CD4-positive, CD25-positive, alpha-beta regulatory T cell (primary cell): Measurements from ENCODE around the gene PKD2L1. TPM values are rescaled to one million over a fixed set of nuclear protein-coding genes. Genes with fewer than 3 reads are reported as not detected.

Experiments used
- ATAC-seq, 2 donors: fragments of 150-1000 bp; cut with Tn5 transposase; one replicate each; pipeline ENCODE4 v1.10.0; 2021; ENCODE audit warnings: low read depth in 2 of 2, moderate number of reproducible peaks in 2 of 2, moderate library complexity in 1 of 2
- DNase-seq, 3 donors: peaks; one replicate each; pipeline versions ENCODE4 v3.0.0 to v3.0.0-alpha.2; 2012 to 2022; ENCODE audit warnings: mixed read lengths in 1 of 3
- H3K27ac ChIP-seq: one replicate; pipeline ENCODE4 v1.7.0; 2013; ENCODE audit warnings: mild to moderate bottlenecking, low read length; ENCODE audit not compliant: insufficient read depth, poor library complexity, severe bottlenecking
- H3K27me3 ChIP-seq: one replicate; pipeline ENCODE4 v1.7.0; 2013; ENCODE audit warnings: low read length; ENCODE audit not compliant: control insufficient read depth, insufficient read depth
- H3K36me3 ChIP-seq: one replicate; pipeline ENCODE4 v1.7.0; 2013; ENCODE audit warnings: mild to moderate bottlenecking, low read length, moderate library complexity; ENCODE audit not compliant: control insufficient read depth, insufficient read depth
- H3K4me1 ChIP-seq: 2 replicates; pipeline ENCODE4 v1.7.0; 2013; ENCODE audit warnings: mild to moderate bottlenecking, low read length; ENCODE audit not compliant: insufficient read depth, control insufficient read depth, poor library complexity, severe bottlenecking
- H3K4me3 ChIP-seq: one replicate; pipeline ENCODE4 v1.7.0; 2013; ENCODE audit warnings: low read depth, mild to moderate bottlenecking, low read length, moderate library complexity
- H3K9me3 ChIP-seq, 2 experiments: 1 replicate in 1 of 2; 2 replicates in 1 of 2; pipeline ENCODE4 v1.7.0; 2013; ENCODE audit warnings: low read length in 2 of 2, mild to moderate bottlenecking in 1 of 2, moderate library complexity in 1 of 2; ENCODE audit not compliant: control insufficient read depth in 2 of 2
- H3K27ac Mint-ChIP-seq, 3 donors: one replicate each; pipeline ENCODE4 v1.8.0; 2020 to 2022; ENCODE audit warnings: mild to moderate bottlenecking in 3 of 3, mixed read lengths in 3 of 3, moderate library complexity in 2 of 3
- H3K27me3 Mint-ChIP-seq: one replicate; pipeline ENCODE4 v1.8.0; 2022; ENCODE audit warnings: mild to moderate bottlenecking, mixed read lengths
- H3K36me3 Mint-ChIP-seq: one replicate; pipeline ENCODE4 v1.8.0; 2020; ENCODE audit warnings: mixed read lengths
- H3K4me1 Mint-ChIP-seq, 4 donors: one replicate each; pipeline ENCODE4 v1.8.0; 2020 to 2022; ENCODE audit warnings: mixed read lengths in 4 of 4, mild to moderate bottlenecking in 1 of 4
- H3K4me3 Mint-ChIP-seq, 4 donors: one replicate each; pipeline ENCODE4 v1.8.0; 2020 to 2022; ENCODE audit warnings: mild to moderate bottlenecking in 4 of 4, mixed read lengths in 4 of 4, moderate library complexity in 3 of 4
- H3K9me3 Mint-ChIP-seq, 7 donors: one replicate each; pipeline ENCODE4 v1.8.0; 2020 to 2022; ENCODE audit warnings: mixed read lengths in 7 of 7, mild to moderate bottlenecking in 3 of 7, moderate library complexity in 2 of 7
- polyA plus RNA-seq, 4 donors: library from polyadenylated mRNA; unstranded; fragments of 300-500 nt; fragmentation: Illumina TruSeq; gene quantifications; one replicate each; pipeline ENCODE4 v1.2.3, GENCODE V29; 2021
- total RNA-seq: library from RNA; stranded (reverse); gene quantifications from one replicate; pipeline ENCODE4 v1.2.3, GENCODE V29; 2022

PKD2L1 gene
- total and polyA plus RNA-seq, 5 donors from 2014 or later, result not detected

- ATAC-seq, result no peak
- Mint-ChIP-seq H3K4me1 (peaks cover 0 to 11% (median 5%) of the 10 kb centered on the region in 4 donors), H3K36me3 (peaks cover 61% of the 10 kb centered on the region), H3K27ac (no peak overlapping the region), H3K4me3 (no peak overlapping the region), H3K27me3 (no peaks in the 10 kb centered on the region), H3K9me3 (no peaks in the 10 kb centered on the region)
- no peaks in the 10 kb centered on the region for H3K4me1 ChIP-seq
- H3K36me3 ChIP-seq, result peaks cover 88% of the 10 kb centered on the region
- no peak for DNase-seq
- no peak overlapping the region for H3K27ac ChIP-seq
- no peaks in the 10 kb centered on the region for H3K9me3 ChIP-seq
- no peaks in the 10 kb centered on the region for H3K27me3 ChIP-seq
- no peak overlapping the region for H3K4me3 ChIP-seq
Observed at GRCh38 chr10:100253041-100253440, 77.0 kb downstream of the PKD2L1 start.

DNA sequence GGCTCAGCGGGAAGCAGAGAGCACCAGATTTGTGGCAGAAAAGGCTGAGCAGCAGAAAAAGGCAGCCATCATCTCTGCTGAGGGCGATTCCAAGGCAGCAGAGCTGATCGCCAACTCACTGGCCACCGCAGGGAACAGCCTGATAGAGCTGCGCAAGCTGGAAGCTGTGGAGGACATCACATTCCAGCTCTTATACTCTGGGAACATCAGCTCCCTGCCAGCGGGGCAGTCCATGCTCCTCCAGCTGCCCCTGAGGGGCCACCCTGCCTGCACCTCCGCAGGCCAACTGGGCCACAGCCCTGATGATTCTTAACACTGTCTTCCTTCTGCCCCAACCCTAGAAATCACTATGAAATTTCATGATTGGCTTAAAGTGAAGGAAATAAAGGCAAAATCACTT is 81.2 kb downstream of the PKD2L1 start:
- H3K27me3 ChIP-seq, result no peaks in the 10 kb centered on the region
- H3K4me1 ChIP-seq, result no peaks in the 10 kb centered on the region
- H3K27ac ChIP-seq, result no peak overlapping the region
- Mint-ChIP-seq H3K36me3 (peaks cover 41% of the 10 kb centered on the region), H3K4me1 (peaks cover 0 to 6% (median 4%) of the 10 kb centered on the region in 4 donors), H3K4me3 (no peak overlapping the region), H3K27me3 (no peaks in the 10 kb centered on the region), H3K9me3 (no peaks in the 10 kb centered on the region), H3K27ac (peak overlapping the region in 1 of 3 donors; percentile 32)
- H3K36me3 ChIP-seq, result peaks cover 89% of the 10 kb centered on the region
- no peak for ATAC-seq
- no peak overlapping the region for H3K4me3 ChIP-seq
- no peaks in the 10 kb centered on the region for H3K9me3 ChIP-seq
- DNase-seq, result no peak

GRCh38 chr10:100245484-100246220 is 84.4 kb downstream of the PKD2L1 start:
- Mint-ChIP-seq H3K36me3 (peaks cover 35% of the 10 kb centered on the region), H3K4me3 (no peak overlapping the region), H3K27ac (no peak overlapping the region), H3K27me3 (no peaks in the 10 kb centered on the region), H3K9me3 (no peaks in the 10 kb centered on the region), H3K4me1 (peaks cover 1 to 6% (median 3%) of the 10 kb centered on the region in 4 donors)
- Histone ChIP-seq H3K36me3 (peaks cover 92% of the 10 kb centered on the region), H3K4me3 (no peak overlapping the region), H3K27me3 (no peaks in the 10 kb centered on the region), H3K9me3 (no peaks in the 10 kb centered on the region), H3K27ac (no peak overlapping the region), H3K4me1 (no peaks in the 10 kb centered on the region)
- ATAC-seq, result no peak
- DNase-seq, result no peak

GRCh38 chr10:100239851-100240250 is 90.2 kb downstream of the PKD2L1 start:
- H3K9me3 Mint-ChIP-seq, result no peaks in the 10 kb centered on the region
- ATAC-seq (no peak), DNase-seq (no peak)
- Histone ChIP-seq H3K27ac (no peak overlapping the region), H3K4me3 (no peak overlapping the region), H3K4me1 (no peaks in the 10 kb centered on the region), H3K9me3 (no peaks in the 10 kb centered on the region), H3K27me3 (no peaks in the 10 kb centered on the region), H3K36me3 (peaks cover 71% of the 10 kb centered on the region)
- H3K4me3 Mint-ChIP-seq, result no peak overlapping the region
- no peaks in the 10 kb centered on the region for H3K27me3 Mint-ChIP-seq
- peaks cover 33% of the 10 kb centered on the region for H3K36me3 Mint-ChIP-seq
- H3K27ac Mint-ChIP-seq, result no peak overlapping the region
- H3K4me1 Mint-ChIP-seq, result peaks cover 4 to 13% (median 6%) of the 10 kb centered on the region in 4 donors

- H3K36me3 ChIP-seq, result peaks cover 70% of the 10 kb centered on the region
- ATAC-seq (no peak), DNase-seq (no peak)
- H3K9me3 ChIP-seq, result no peaks in the 10 kb centered on the region
- H3K4me3 Mint-ChIP-seq, result no peak overlapping the region
- no peaks in the 10 kb centered on the region for H3K27me3 ChIP-seq
- peaks cover 4 to 13% (median 6%) of the 10 kb centered on the region in 4 donors for H3K4me1 Mint-ChIP-seq
- H3K27ac Mint-ChIP-seq, result no peak overlapping the region
- no peaks in the 10 kb centered on the region for H3K4me1 ChIP-seq
- H3K9me3 Mint-ChIP-seq, result no peaks in the 10 kb centered on the region
- H3K27me3 Mint-ChIP-seq, result no peaks in the 10 kb centered on the region
- H3K27ac ChIP-seq, result no peak overlapping the region
- H3K36me3 Mint-ChIP-seq, result peaks cover 39% of the 10 kb centered on the region
- H3K4me3 ChIP-seq, result no peak overlapping the region
Observed at GRCh38 chr10:100238429-100238828, 91.6 kb downstream of the PKD2L1 start.

Other genes starting within 250 kb of the PKD2L1 start
- gene CPN1, start 248.4 kb downstream of the PKD2L1 start, total RNA-seq, result not detected
- not detected for gene CPN1, start 248.4 kb downstream of the PKD2L1 start, polyA plus RNA-seq
- 6.2 TPM for gene ERLIN1, start 144.2 kb downstream of the PKD2L1 start, total RNA-seq
- gene ERLIN1, start 144.2 kb downstream of the PKD2L1 start, polyA plus RNA-seq, result 10 to 100 TPM in 3 of 4 donors, 1 to 10 TPM in 1; 5.4 to 14.4 (median 10.7) TPM
- 25.1 TPM for gene CHUK, start 100.6 kb downstream of the PKD2L1 start, total RNA-seq
- gene CHUK, start 100.6 kb downstream of the PKD2L1 start, polyA plus RNA-seq, result 10 to 100 TPM; 13.0 to 18.4 (median 15.1) TPM
- gene CWF19L1, start 62.6 kb downstream of the PKD2L1 start, total RNA-seq, result 51.8 TPM
- 10 to 100 TPM; 30.7 to 35.4 (median 34.3) TPM for gene CWF19L1, start 62.6 kb downstream of the PKD2L1 start, polyA plus RNA-seq
- gene BLOC1S2, start 43.5 kb downstream of the PKD2L1 start, total RNA-seq, result 58.4 TPM
- gene BLOC1S2, start 43.5 kb downstream of the PKD2L1 start, polyA plus RNA-seq, result 100 to 1,000 TPM in 1 of 4 donors, 10 to 100 TPM in 3; 73.3 to 104 (median 87.7) TPM
- gene SCD, start 17.0 kb upstream of the PKD2L1 start, total RNA-seq, result 1.3 TPM
- gene SCD, start 17.0 kb upstream of the PKD2L1 start, polyA plus RNA-seq, result under 1 TPM; 0.22 to 0.94 (median 0.76) TPM
- not detected for gene WNT8B, start 132.8 kb upstream of the PKD2L1 start, total RNA-seq
- under 1 TPM in 1 of 4 donors, not detected in 3; 0.07 TPM for gene WNT8B, start 132.8 kb upstream of the PKD2L1 start, polyA plus RNA-seq
- 73.3 TPM for gene SEC31B, start 189.6 kb upstream of the PKD2L1 start, total RNA-seq
- gene SEC31B, start 189.6 kb upstream of the PKD2L1 start, polyA plus RNA-seq, result 1 to 10 TPM; 1.2 to 3.0 (median 2.6) TPM
- gene NDUFB8, start 199.6 kb upstream of the PKD2L1 start, total RNA-seq, result 183 TPM
- 100 to 1,000 TPM; 517 to 714 (median 622) TPM for gene NDUFB8, start 199.6 kb upstream of the PKD2L1 start, polyA plus RNA-seq
- 42.9 TPM for gene HIF1AN, start 205.7 kb upstream of the PKD2L1 start, total RNA-seq
- 10 to 100 TPM; 30.0 to 36.1 (median 31.9) TPM for gene HIF1AN, start 205.7 kb upstream of the PKD2L1 start, polyA plus RNA-seq